NB4 (cell line): Measurements from ENCODE around the gene WFIKKN1.

ENCODE experiments used
- DNase-seq: peaks from one replicate; pipeline ENCODE4 v3.0.0; 2010; ENCODE audit warnings: low read depth
- H3K4me3 ChIP-seq: one replicate; pipeline ENCODE4 v1.5.1; 2011; ENCODE audit warnings: mild to moderate bottlenecking, low read depth, low read length, moderate library complexity
- MAX ChIP-seq: IDR thresholded peaks from 2 replicates; pipeline ENCODE4 v1.6.1; 2011; ENCODE audit warnings: low read depth, low read length
- MYC ChIP-seq: IDR thresholded peaks from 2 replicates; pipeline ENCODE4 v1.6.1; 2011; ENCODE audit warnings: low read depth, low read length
- POLR2A ChIP-seq: IDR thresholded peaks from 2 replicates; pipeline ENCODE4 v1.6.1; 2011; ENCODE audit warnings: mild to moderate bottlenecking; ENCODE audit not compliant: insufficient read length; ENCODE audit errors: extremely low read depth
- TF ChIP-seq, protein P1 (sequence below): IDR thresholded peaks from one replicate; pipeline ENCODE4 v1.5.1; 2012; ENCODE audit warnings: low read depth, low read length

The WFIKKN1 gene

DNA sequence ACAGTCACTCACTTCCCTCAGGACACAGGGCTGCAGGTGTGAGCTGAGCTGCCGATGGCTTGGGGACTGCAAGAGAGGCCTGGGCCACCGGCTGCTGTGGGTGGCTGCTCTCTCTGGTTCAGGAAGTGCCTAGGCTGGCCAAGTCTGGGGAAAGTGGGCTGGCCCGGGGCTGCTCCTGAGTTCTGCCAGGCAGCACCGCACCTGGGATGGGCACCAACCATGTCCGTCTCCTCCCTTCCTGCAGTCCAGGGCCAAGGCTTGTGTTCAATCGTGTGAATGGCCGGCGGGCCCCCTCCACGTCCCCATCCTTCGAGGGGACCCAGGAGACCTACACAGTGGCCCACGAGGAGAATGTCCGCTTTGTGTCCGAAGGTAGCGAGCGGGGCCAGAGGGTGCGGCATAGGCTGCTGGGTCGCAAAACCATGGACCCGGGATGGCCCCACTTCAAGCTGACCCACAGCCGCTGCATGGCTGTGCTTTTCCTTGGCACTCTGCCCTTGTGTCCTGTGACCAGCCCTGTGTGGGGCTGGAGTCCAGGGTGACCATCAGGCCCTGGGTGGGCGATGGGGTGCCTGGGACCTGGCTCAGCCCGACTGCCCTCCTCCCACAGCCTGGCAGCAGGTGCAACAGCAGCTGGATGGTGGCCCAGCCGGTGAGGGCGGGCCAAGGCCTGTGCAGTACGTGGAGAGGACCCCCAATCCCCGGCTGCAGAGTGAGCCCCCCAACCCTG is 16.6 kb downstream of the WFIKKN1 start:
- DNase-seq = no peak
- H3K4me3 ChIP-seq = no peak overlapping the region
- TF ChIP-seq POLR2A = no peak
- TF ChIP-seq, protein P1, sequence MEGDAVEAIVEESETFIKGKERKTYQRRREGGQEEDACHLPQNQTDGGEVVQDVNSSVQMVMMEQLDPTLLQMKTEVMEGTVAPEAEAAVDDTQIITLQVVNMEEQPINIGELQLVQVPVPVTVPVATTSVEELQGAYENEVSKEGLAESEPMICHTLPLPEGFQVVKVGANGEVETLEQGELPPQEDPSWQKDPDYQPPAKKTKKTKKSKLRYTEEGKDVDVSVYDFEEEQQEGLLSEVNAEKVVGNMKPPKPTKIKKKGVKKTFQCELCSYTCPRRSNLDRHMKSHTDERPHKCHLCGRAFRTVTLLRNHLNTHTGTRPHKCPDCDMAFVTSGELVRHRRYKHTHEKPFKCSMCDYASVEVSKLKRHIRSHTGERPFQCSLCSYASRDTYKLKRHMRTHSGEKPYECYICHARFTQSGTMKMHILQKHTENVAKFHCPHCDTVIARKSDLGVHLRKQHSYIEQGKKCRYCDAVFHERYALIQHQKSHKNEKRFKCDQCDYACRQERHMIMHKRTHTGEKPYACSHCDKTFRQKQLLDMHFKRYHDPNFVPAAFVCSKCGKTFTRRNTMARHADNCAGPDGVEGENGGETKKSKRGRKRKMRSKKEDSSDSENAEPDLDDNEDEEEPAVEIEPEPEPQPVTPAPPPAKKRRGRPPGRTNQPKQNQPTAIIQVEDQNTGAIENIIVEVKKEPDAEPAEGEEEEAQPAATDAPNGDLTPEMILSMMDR = no peak
- TF ChIP-seq MAX = no peak
- no peak for TF ChIP-seq MYC

- peak; percentile 34 for DNase-seq
- TF ChIP-seq, protein P1 = peak; percentile 18
- TF ChIP-seq POLR2A = no peak
- no peak for TF ChIP-seq MAX
- no peak for TF ChIP-seq MYC
- H3K4me3 ChIP-seq = no peak overlapping the region
These were observed 17.4 kb downstream of the WFIKKN1 start for GRCh38 chr16:648071-648780.

DNA sequence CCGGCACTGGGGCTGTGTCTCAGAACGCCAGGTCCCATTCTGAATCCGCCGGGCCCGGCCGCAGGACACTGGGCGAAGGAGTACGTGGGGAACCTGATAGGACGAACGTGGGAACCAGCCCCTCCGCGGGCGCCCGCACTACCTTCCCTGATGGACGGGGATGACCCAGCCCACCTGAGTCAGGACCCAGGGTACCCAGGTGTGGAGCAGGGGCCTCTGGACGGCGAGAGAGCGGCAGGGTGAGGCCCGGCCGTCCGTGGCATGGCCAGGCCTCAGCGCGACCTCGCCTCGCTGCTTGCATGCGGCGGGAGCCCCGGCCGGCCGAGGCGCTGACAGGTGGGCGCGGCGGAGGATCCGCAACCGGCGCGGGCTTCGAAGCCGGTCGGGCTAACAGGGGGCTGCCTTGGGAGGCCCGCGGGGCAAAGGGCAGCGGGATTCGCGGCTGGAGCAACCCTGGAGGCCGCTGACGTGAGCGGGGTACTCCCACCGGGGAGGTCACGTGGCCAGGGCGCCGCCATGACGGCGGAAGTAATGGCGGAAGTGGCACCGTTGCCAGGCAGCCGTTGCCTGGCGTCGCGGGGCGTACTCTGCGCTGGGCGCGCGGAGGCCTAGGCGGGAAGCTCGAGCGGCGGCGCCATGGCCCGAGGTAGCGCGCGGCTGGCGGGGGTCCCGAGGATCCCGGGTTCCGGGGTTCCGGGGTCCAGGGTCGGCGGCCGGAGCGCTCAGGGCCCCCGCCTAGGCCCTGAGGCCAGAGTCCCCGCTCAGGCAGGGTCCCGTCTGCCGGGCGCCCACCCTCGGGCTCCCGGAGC is 18.2 kb downstream of the WFIKKN1 start, which contains the start of gene WDR90:
Gene WDR90 (plus strand): TSS at position 585 of the 809 bp plus-strand sequence. CDS start 52 bp downstream, at position 637.
- H3K4me3 ChIP-seq = peak within 1 kb of the TSS; percentile 40
- TF ChIP-seq, protein P1 = no peak
- TF ChIP-seq POLR2A (peak; percentile 39), MYC (peak; percentile 87), MAX (peak; percentile 98)
- DNase-seq = peak; percentile 90

GRCh38 chr16:649631-650030 is 18.8 kb downstream of the WFIKKN1 start:
- peak; percentile 36 for DNase-seq
- TF ChIP-seq MYC = no peak
- TF ChIP-seq, protein P1 = no peak
- TF ChIP-seq MAX = no peak
- TF ChIP-seq POLR2A = no peak
- peak overlapping the region; percentile 40 for H3K4me3 ChIP-seq

DNA sequence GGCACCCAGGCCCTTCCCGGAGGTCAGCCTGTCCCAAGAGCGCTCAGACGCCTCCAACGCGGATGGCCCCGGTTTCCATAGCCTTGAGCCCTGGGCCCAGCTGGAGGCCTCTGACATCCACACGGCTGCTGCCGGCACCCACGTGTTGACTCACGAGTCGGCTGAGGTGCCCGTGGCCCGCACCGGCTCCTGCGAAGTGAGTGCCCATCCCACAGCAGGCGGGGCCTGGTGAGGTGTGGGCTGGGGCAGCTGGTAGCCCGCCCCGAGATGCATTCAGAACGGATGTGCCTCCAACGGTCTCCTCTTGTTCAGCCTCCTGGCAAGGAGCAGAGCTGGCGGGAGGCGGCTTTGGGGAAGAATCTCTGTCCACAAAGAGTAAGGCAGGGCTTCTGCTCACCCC is 21.1 kb downstream of the WFIKKN1 start:
- no peak for TF ChIP-seq MYC
- no peak for TF ChIP-seq POLR2A
- TF ChIP-seq MAX = no peak
- TF ChIP-seq, protein P1 = no peak
- no peak overlapping the region for H3K4me3 ChIP-seq
- DNase-seq = no peak
